ENCODE results near the gene SMARCA4.

GRCh38 chr19:11019262-11019661, 58.4 kb downstream of the SMARCA4 start:
- no peak for TF ChIP-seq ZNF274 (IDR thresholded peaks at IDR 0.05; ENCODE audit: low read depth, low read length)
- TF ChIP-seq YY1 (IDR thresholded peaks at IDR 0.05; ENCODE audit: insufficient read depth, insufficient read length): no peak
- TF ChIP-seq SUZ12 (IDR thresholded peaks at IDR 0.05; ENCODE audit: extremely low read depth, insufficient read depth, insufficient read length): no peak

Data from NT2/D1 (cell line).